Activated naive CD4-positive, alpha-beta T cell (primary cell): Measurements from ENCODE around the gene MAML1.

ENCODE experiments used
- DNase-seq, 4 experiments: peaks; one replicate each; lab custom pipeline; 2025; lab: John Stamatoyannopoulos, UW

The MAML1 gene

DNA sequence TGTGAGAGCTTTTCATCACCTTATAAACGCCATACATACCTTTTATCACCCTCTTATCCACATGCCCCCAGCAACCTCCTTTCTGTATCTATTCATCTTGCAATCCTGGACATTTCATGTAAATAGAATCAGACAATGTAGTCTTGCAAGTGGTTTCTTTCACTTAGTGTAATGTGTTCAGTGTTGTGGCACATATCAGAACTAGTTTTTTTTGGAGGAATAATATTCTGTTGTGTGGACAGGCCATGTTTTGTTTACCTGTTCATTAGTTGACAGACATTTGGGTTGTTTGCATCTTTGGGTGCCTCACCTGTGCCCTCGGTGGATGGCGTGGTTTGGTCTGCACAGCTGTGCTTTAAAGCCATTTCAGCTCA is 89.4 kb downstream of the MAML1 start:
- no peak for DNase-seq

DNA sequence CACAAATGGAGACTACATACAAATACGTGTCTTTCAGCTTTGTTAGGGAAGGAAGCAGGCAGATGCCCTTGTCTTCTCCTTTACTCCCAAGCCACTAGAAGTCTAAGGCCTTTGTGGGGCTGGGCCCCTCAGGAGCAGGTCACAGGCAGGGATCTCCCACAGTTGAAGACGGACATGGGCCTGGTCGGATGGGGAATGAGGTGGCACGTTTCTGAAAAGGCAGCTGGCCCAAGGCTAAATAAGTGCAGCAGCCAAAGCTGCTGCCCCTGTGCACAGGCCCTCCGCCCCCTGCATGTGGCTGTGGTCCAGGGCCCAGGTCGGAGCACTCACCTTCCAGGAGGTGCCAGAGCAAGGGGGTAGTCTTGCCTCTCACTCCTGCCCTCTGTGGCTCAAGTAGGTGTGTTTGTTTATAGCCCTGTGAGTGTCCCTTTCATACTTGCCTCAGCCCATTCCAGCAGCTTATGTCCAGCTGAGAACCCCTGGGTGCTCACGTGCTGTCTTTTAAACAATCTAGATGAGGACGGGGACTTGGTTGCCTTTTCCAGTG is 89.9 kb downstream of the MAML1 start:
- no peak for DNase-seq

DNA sequence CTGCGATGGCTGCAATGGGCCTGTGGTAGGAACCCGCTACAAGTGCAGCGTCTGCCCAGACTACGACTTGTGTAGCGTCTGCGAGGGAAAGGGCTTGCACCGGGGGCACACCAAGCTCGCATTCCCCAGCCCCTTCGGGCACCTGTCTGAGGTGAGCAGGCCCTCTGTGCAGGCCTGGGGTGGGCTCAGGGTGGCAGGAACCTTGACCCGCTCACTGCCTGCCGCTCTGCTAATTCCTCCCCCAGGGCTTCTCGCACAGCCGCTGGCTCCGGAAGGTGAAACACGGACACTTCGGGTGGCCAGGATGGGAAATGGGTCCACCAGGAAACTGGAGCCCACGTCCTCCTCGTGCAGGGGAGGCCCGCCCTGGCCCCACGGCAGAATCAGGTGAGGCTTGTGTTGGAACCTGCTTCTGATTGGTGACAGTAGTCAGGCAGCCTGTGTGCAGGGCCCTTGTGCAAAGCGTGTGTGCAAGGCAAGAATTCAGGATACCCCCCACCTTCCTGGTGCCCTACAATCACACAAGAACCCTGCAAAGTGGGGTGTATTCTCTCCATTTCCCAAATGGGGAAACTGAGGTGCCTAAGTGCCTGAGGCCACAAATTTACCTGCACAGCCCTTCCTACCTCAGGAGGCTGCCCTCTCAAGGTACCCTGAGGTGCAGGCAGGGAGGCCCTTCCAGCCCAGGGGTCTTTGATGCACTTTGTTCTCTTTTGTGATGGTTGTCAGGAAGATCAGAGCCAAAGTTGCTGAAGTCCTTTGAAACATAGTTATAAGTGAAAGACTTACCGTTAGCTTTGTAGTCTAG is 91.5 kb downstream of the MAML1 start:
- no peak for DNase-seq

GRCh38 chr5:179824745-179825112 is 92.1 kb downstream of the MAML1 start:
- no peak for DNase-seq

DNA sequence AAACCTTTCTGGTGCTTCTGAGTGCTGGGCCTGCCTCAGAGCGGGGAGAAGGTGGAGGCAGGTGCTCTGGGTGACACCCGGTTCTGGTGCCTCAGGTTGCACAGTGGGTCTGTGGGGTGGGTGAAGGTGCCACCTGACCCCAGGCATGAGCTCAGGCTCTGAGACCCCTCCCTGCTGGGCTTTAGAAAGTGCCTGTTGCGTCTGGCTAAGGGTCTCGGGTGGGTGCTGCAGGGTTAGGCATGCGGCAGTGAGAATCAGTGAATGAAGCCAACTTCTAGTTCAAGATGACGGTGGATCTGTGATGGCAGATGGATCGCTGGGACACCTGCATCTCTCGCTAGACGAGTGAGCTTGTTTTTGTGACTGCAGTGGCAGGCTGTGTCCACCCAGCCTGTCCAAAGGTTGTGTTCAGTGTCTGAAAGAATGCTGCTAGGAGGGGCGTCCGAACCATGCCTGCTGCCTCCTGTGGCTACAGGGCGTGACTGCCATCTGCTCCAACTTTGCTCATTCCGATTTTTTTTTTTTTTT is 93.1 kb downstream of the MAML1 start:
- no peak for DNase-seq
